GM12801 (cell line): ENCODE measurements around the gene CPNE5.

Source experiments
- CTCF ChIP-seq: IDR thresholded peaks from one replicate; pipeline ENCODE4 v1.5.1; 2011; ENCODE audit warnings: control low read depth; ENCODE audit not compliant: insufficient read length; ENCODE audit errors: extremely low read depth

The CPNE5 gene

GRCh38 chr6:36743032-36743431, 96.2 kb downstream of the CPNE5 start:
- no peak for TF ChIP-seq CTCF

- no peak for TF ChIP-seq CTCF
These were observed 97.1 kb downstream of the CPNE5 start for GRCh38 chr6:36742146-36742545.

GRCh38 chr6:36740818-36741179, 98.4 kb downstream of the CPNE5 start:
- no peak for TF ChIP-seq CTCF

GRCh38 chr6:36739947-36740817, 99.1 kb downstream of the CPNE5 start:
- no peak for TF ChIP-seq CTCF

- no peak for TF ChIP-seq CTCF
These were observed 101.1 kb downstream of the CPNE5 start for GRCh38 chr6:36738108-36738507.

GRCh38 chr6:36737043-36737785, 102.0 kb downstream of the CPNE5 start:
- TF ChIP-seq CTCF: no peak

GRCh38 chr6:36735110-36736071, 103.9 kb downstream of the CPNE5 start:
- no peak for TF ChIP-seq CTCF
